Ishikawa (cell line): ENCODE results near the gene CX3CL1.

Source experiments
- CEBPB ChIP-seq: IDR thresholded peaks from 2 replicates; pipeline ENCODE4 v1.6.1; 2012
- CREB1 ChIP-seq: IDR thresholded peaks from 2 replicates; pipeline ENCODE4 v1.6.1; 2012; ENCODE audit warnings: low read depth
- EGR1 ChIP-seq: IDR thresholded peaks from 2 replicates; pipeline ENCODE4 v1.6.1; 2012
- EP300 ChIP-seq: IDR thresholded peaks from 2 replicates; pipeline ENCODE4 v1.6.1; 2012; ENCODE audit warnings: borderline replicate concordance
- FOXM1 ChIP-seq: IDR thresholded peaks from 2 replicates; pipeline ENCODE4 v1.6.1; 2012; ENCODE audit warnings: low read depth, borderline replicate concordance
- MAX ChIP-seq: IDR thresholded peaks from 2 replicates; pipeline ENCODE4 v1.6.1; 2012
- NFIC ChIP-seq: IDR thresholded peaks from 2 replicates; pipeline ENCODE4 v1.6.1; 2012
- RAD21 ChIP-seq: IDR thresholded peaks from 2 replicates; pipeline ENCODE4 v1.6.1; 2012; ENCODE audit warnings: low read depth
- TAF1 ChIP-seq: IDR thresholded peaks from 2 replicates; pipeline ENCODE4 v1.6.1; 2012; ENCODE audit warnings: low read depth, mild to moderate bottlenecking
- TCF12 ChIP-seq: IDR thresholded peaks from 2 replicates; pipeline ENCODE4 v1.6.1; 2012; ENCODE audit warnings: low read depth
- TEAD4 ChIP-seq: IDR thresholded peaks from 2 replicates; pipeline ENCODE4 v1.6.1; 2012
- YY1 ChIP-seq: IDR thresholded peaks from 2 replicates; pipeline ENCODE4 v1.6.1; 2012; ENCODE audit warnings: low read depth
- ZBTB7A ChIP-seq: IDR thresholded peaks from 2 replicates; pipeline ENCODE4 v1.6.1; 2012; ENCODE audit warnings: low read depth
- TF ChIP-seq, protein P1 (sequence below): IDR thresholded peaks from 2 replicates; pipeline ENCODE4 v1.6.1; 2012
- TF ChIP-seq, protein P2 (sequence below): IDR thresholded peaks from 2 replicates; pipeline ENCODE4 v1.6.1; 2012; ENCODE audit warnings: low read depth, mild to moderate bottlenecking

Gene CX3CL1

DNA sequence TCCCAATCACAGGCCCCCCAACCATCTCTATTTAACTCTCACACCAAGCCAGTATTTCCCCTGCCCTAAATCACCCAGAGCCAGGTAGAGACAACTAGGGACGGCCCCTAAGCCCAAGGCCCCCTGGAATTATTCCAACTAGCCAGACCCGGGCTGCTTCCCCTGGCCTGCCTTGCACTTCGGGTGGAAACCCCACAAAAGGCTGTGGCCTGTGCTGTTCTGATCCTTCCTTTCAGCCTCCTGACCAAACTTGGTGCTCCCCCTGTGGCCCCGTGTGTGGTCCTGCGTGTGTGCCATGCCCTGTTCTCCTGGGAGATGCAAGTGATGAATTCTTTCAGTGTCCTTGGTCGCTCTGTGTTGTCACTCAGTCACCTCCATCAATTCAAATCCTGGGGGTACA, 47.2 kb downstream of the CX3CL1 start:
- TF ChIP-seq EGR1 (no peak), TAF1 (no peak), ZBTB7A (no peak), TEAD4 (no peak), FOXM1 (no peak), YY1 (no peak), EP300 (no peak), RAD21 (no peak), NFIC (no peak), TCF12 (no peak)
- TF ChIP-seq, protein P1, sequence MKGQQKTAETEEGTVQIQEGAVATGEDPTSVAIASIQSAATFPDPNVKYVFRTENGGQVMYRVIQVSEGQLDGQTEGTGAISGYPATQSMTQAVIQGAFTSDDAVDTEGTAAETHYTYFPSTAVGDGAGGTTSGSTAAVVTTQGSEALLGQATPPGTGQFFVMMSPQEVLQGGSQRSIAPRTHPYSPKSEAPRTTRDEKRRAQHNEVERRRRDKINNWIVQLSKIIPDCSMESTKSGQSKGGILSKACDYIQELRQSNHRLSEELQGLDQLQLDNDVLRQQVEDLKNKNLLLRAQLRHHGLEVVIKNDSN, result no peak

DNA sequence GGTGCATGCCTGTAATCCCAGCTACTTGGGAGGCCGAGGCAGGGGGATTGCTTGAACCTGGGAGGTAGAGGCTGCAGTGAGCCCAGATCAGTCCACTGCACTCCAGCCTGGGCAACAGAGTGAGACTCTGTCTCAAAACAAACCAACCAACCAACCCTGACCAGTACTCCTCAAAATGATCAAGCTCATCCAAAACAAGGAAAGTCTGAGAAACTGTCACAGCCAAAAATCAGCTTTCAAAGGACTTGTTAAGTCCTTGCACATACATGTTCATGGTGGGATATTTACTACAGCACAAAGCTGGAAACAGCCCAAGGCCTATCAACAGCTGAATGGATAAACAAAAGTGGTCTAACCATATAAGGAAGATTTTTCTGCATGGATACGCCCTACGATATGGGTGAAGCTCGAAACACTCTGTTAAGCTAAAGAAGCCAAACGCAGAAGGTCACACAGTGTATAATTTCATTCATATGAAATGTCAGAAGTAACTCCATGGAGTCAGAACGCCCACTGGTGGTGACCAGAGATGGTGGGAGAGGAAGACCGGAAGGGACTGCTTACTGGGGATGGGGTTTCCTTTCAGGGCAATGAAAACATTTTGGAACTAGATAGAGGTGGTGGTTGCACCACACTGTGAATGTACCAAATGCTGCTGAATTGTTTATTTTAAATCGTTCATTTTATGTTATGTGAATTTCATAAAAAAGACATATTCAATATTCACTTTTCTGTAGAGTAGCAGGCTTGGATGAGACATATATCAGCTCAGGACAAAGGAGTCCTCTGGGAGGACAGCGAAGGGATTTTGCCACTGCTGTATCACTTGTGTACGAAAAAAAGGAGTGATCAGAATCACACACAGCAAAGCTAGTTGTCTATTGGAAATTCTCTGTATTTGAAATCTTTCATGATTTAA, 50.0 kb downstream of the CX3CL1 start:
- peak; percentile 76 for TF ChIP-seq RAD21
- TF ChIP-seq EP300, result no peak
- TF ChIP-seq FOXM1, result no peak
- TF ChIP-seq CEBPB, result no peak
- TF ChIP-seq, protein P1, result no peak
- no peak for TF ChIP-seq TAF1

- TF ChIP-seq TCF12 (no peak), ZBTB7A (no peak), YY1 (no peak), RAD21 (no peak), NFIC (no peak), EP300 (no peak), EGR1 (no peak), FOXM1 (no peak), MAX (no peak), TAF1 (no peak), TEAD4 (no peak), CREB1 (no peak), CEBPB (no peak)
- TF ChIP-seq, protein P2, sequence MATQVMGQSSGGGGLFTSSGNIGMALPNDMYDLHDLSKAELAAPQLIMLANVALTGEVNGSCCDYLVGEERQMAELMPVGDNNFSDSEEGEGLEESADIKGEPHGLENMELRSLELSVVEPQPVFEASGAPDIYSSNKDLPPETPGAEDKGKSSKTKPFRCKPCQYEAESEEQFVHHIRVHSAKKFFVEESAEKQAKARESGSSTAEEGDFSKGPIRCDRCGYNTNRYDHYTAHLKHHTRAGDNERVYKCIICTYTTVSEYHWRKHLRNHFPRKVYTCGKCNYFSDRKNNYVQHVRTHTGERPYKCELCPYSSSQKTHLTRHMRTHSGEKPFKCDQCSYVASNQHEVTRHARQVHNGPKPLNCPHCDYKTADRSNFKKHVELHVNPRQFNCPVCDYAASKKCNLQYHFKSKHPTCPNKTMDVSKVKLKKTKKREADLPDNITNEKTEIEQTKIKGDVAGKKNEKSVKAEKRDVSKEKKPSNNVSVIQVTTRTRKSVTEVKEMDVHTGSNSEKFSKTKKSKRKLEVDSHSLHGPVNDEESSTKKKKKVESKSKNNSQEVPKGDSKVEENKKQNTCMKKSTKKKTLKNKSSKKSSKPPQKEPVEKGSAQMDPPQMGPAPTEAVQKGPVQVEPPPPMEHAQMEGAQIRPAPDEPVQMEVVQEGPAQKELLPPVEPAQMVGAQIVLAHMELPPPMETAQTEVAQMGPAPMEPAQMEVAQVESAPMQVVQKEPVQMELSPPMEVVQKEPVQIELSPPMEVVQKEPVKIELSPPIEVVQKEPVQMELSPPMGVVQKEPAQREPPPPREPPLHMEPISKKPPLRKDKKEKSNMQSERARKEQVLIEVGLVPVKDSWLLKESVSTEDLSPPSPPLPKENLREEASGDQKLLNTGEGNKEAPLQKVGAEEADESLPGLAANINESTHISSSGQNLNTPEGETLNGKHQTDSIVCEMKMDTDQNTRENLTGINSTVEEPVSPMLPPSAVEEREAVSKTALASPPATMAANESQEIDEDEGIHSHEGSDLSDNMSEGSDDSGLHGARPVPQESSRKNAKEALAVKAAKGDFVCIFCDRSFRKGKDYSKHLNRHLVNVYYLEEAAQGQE, result no peak
- TF ChIP-seq, protein P1, result no peak
Measured at GRCh38 chr16:57423152-57423551, 50.9 kb downstream of the CX3CL1 start.

DNA sequence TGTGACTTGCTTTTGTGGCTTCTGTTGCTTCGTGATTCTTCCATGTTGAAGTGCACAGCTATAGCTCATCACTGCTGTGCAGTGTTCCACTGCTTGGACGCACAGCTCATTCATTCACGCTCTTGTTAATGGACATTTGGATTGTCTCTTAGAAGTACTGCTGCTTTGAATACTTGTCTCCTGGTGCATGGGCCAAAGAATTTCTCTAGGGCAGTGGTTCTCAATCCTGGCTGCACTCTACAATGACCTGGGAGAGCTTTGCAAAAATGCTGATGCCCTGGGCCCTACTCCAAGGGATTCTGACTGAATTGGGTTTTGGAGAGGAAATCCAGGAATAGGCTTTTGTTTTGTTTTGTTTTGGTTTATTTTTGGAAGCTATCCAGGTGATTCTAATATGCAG, 52.3 kb downstream of the CX3CL1 start:
- TF ChIP-seq MAX, result no peak
- TF ChIP-seq, protein P2, result no peak
- TF ChIP-seq ZBTB7A, result no peak
- no peak for TF ChIP-seq TEAD4
- no peak for TF ChIP-seq NFIC
- no peak for TF ChIP-seq FOXM1
- no peak for TF ChIP-seq EGR1
- no peak for TF ChIP-seq YY1
- no peak for TF ChIP-seq TAF1
- TF ChIP-seq RAD21, result no peak

- TF ChIP-seq NFIC (no peak), EP300 (no peak), TCF12 (no peak), FOXM1 (no peak), EGR1 (no peak), TAF1 (no peak), RAD21 (no peak), CREB1 (no peak)
- TF ChIP-seq, protein P2, result no peak
Measured at GRCh38 chr16:57426356-57426755, 54.1 kb downstream of the CX3CL1 start.
